ENCODE results near the gene GZMM.

GZMM gene

GRCh38 chr19:531753-532560, 11.9 kb upstream of the GZMM start, which contains the start of gene CDC34:
Gene CDC34, plus strand, starts transcription at chr19:531760. Its CDS starts 172 bp downstream, at chr19:531932.
- H3K27me3 ChIP-seq (ENCODE audit: control insufficient read depth, insufficient read depth, low read length) = no peaks in the 10 kb centered on the region
- H3K36me3 ChIP-seq (ENCODE audit: control insufficient read depth, low read depth, low read length) = peaks cover 10% of the 10 kb centered on the region
- peak within 1 kb of the TSS; percentile 73 for H3K9ac ChIP-seq (ENCODE audit: low read length)
- H3K4me3 ChIP-seq (ENCODE audit: low read length) = peak within 1 kb of the TSS; percentile 85
- no peaks in the 10 kb centered on the region for H3K9me3 ChIP-seq (ENCODE audit: control insufficient read depth, low read depth, low read length)
- H3K4me1 ChIP-seq (ENCODE audit: control insufficient read depth, low read depth, low read length) = peaks cover 5% of the 10 kb centered on the region
- no peak within 1 kb of the TSS for H3K27ac ChIP-seq (ENCODE audit: low read length)

GRCh38 chr19:532561-533363, 11.1 kb upstream of the GZMM start:
- Histone ChIP-seq H3K27me3 (ENCODE audit: control insufficient read depth, insufficient read depth, low read length) (no peaks in the 10 kb centered on the region), H3K4me3 (ENCODE audit: low read length) (peak overlapping the region; percentile 85), H3K4me1 (ENCODE audit: control insufficient read depth, low read depth, low read length) (peaks cover 5% of the 10 kb centered on the region), H3K9me3 (ENCODE audit: control insufficient read depth, low read depth, low read length) (no peaks in the 10 kb centered on the region), H3K9ac (ENCODE audit: low read length) (peak overlapping the region; percentile 73), H3K36me3 (ENCODE audit: control insufficient read depth, low read depth, low read length) (peaks cover 13% of the 10 kb centered on the region), H3K27ac (ENCODE audit: low read length) (no peak overlapping the region)

GRCh38 chr19:533364-534058, 10.3 kb upstream of the GZMM start:
- Histone ChIP-seq H3K4me3 (ENCODE audit: low read length) (peak overlapping the region; percentile 85), H3K4me1 (ENCODE audit: control insufficient read depth, low read depth, low read length) (peaks cover 5% of the 10 kb centered on the region), H3K9ac (ENCODE audit: low read length) (peak overlapping the region; percentile 73), H3K36me3 (ENCODE audit: control insufficient read depth, low read depth, low read length) (peaks cover 20% of the 10 kb centered on the region), H3K27ac (ENCODE audit: low read length) (no peak overlapping the region), H3K9me3 (ENCODE audit: control insufficient read depth, low read depth, low read length) (no peaks in the 10 kb centered on the region), H3K27me3 (ENCODE audit: control insufficient read depth, insufficient read depth, low read length) (no peaks in the 10 kb centered on the region)

- Histone ChIP-seq H3K27ac (ENCODE audit: low read length) (no peak overlapping the region), H3K9ac (ENCODE audit: low read length) (no peak overlapping the region), H3K36me3 (ENCODE audit: control insufficient read depth, low read depth, low read length) (peaks cover 20% of the 10 kb centered on the region), H3K27me3 (ENCODE audit: control insufficient read depth, insufficient read depth, low read length) (no peaks in the 10 kb centered on the region), H3K4me3 (ENCODE audit: low read length) (no peak overlapping the region), H3K4me1 (ENCODE audit: control insufficient read depth, low read depth, low read length) (peaks cover 5% of the 10 kb centered on the region), H3K9me3 (ENCODE audit: control insufficient read depth, low read depth, low read length) (no peaks in the 10 kb centered on the region)
Observed at GRCh38 chr19:534088-534487, 9.8 kb upstream of the GZMM start.

- Histone ChIP-seq H3K27ac (ENCODE audit: low read length) (no peak overlapping the region), H3K4me1 (ENCODE audit: control insufficient read depth, low read depth, low read length) (peaks cover 5% of the 10 kb centered on the region), H3K36me3 (ENCODE audit: control insufficient read depth, low read depth, low read length) (peaks cover 20% of the 10 kb centered on the region), H3K27me3 (ENCODE audit: control insufficient read depth, insufficient read depth, low read length) (no peaks in the 10 kb centered on the region), H3K4me3 (ENCODE audit: low read length) (no peak overlapping the region), H3K9ac (ENCODE audit: low read length) (no peak overlapping the region), H3K9me3 (ENCODE audit: control insufficient read depth, low read depth, low read length) (no peaks in the 10 kb centered on the region)
Observed at GRCh38 chr19:535017-535835, 8.6 kb upstream of the GZMM start.

GRCh38 chr19:536031-536880, 7.6 kb upstream of the GZMM start:
- Histone ChIP-seq H3K27ac (ENCODE audit: low read length) (no peak overlapping the region), H3K9me3 (ENCODE audit: control insufficient read depth, low read depth, low read length) (no peaks in the 10 kb centered on the region), H3K27me3 (ENCODE audit: control insufficient read depth, insufficient read depth, low read length) (no peaks in the 10 kb centered on the region), H3K4me1 (ENCODE audit: control insufficient read depth, low read depth, low read length) (peaks cover 5% of the 10 kb centered on the region), H3K9ac (ENCODE audit: low read length) (no peak overlapping the region), H3K36me3 (ENCODE audit: control insufficient read depth, low read depth, low read length) (peaks cover 20% of the 10 kb centered on the region), H3K4me3 (ENCODE audit: low read length) (no peak overlapping the region)

- Histone ChIP-seq H3K9me3 (ENCODE audit: control insufficient read depth, low read depth, low read length) (no peaks in the 10 kb centered on the region), H3K9ac (ENCODE audit: low read length) (no peak overlapping the region), H3K36me3 (ENCODE audit: control insufficient read depth, low read depth, low read length) (peaks cover 21% of the 10 kb centered on the region), H3K27ac (ENCODE audit: low read length) (no peak overlapping the region), H3K4me3 (ENCODE audit: low read length) (no peak overlapping the region), H3K27me3 (ENCODE audit: control insufficient read depth, insufficient read depth, low read length) (no peaks in the 10 kb centered on the region), H3K4me1 (ENCODE audit: control insufficient read depth, low read depth, low read length) (peaks cover 5% of the 10 kb centered on the region)
Observed at GRCh38 chr19:536881-537404, 6.9 kb upstream of the GZMM start.

GRCh38 chr19:538641-539428, 5.0 kb upstream of the GZMM start:
- Histone ChIP-seq H3K4me3 (ENCODE audit: low read length) (no peak overlapping the region), H3K27ac (ENCODE audit: low read length) (no peak overlapping the region), H3K27me3 (ENCODE audit: control insufficient read depth, insufficient read depth, low read length) (no peaks in the 10 kb centered on the region), H3K36me3 (ENCODE audit: control insufficient read depth, low read depth, low read length) (peaks cover 23% of the 10 kb centered on the region), H3K4me1 (ENCODE audit: control insufficient read depth, low read depth, low read length) (no peaks in the 10 kb centered on the region), H3K9me3 (ENCODE audit: control insufficient read depth, low read depth, low read length) (no peaks in the 10 kb centered on the region), H3K9ac (ENCODE audit: low read length) (no peak overlapping the region)

- Histone ChIP-seq H3K36me3 (ENCODE audit: control insufficient read depth, low read depth, low read length) (peaks cover 23% of the 10 kb centered on the region), H3K27ac (ENCODE audit: low read length) (no peak overlapping the region), H3K9me3 (ENCODE audit: control insufficient read depth, low read depth, low read length) (no peaks in the 10 kb centered on the region), H3K4me1 (ENCODE audit: control insufficient read depth, low read depth, low read length) (no peaks in the 10 kb centered on the region), H3K4me3 (ENCODE audit: low read length) (no peak overlapping the region), H3K9ac (ENCODE audit: low read length) (no peak overlapping the region), H3K27me3 (ENCODE audit: control insufficient read depth, insufficient read depth, low read length) (no peaks in the 10 kb centered on the region)
Observed at GRCh38 chr19:539429-540030, 4.3 kb upstream of the GZMM start.

Data from iPS-18a (cell line).